Gastroesophageal sphincter (tissue), 4 donors: ENCODE results near the gene GAD2. TPM values are rescaled to one million over a fixed set of nuclear protein-coding genes. Genes with fewer than 3 reads are reported as not detected.

Source experiments
- ATAC-seq: fragments of 150-250 bp; one replicate; pipeline ENCODE4 v1.9.1; 2016; ENCODE audit warnings: mild to moderate bottlenecking, moderate library complexity
- H3K27ac ChIP-seq, 4 donors: fragments of 200-600 bp; sonication (generic) in 3 of 4; 1 replicate in 3 of 4; 2 replicates in 1 of 4; pipeline ENCODE4 v1.5.1; 2016 to 2019
- H3K27me3 ChIP-seq: fragments of 200-600 bp; sonication (generic); one replicate; pipeline ENCODE4 v1.5.1; 2019
- H3K36me3 ChIP-seq, 2 donors: fragments of 200-600 bp; sonication (generic); one replicate each; pipeline ENCODE4 v1.5.1; 2019; ENCODE audit warnings: control low read depth in 1 of 2
- H3K4me1 ChIP-seq, 3 donors: fragments of 200-600 bp; sonication (generic); 1 replicate in 2 of 3; 2 replicates in 1 of 3; pipeline ENCODE4 v1.5.1; 2016 to 2019; ENCODE audit warnings: control low read depth in 2 of 3
- H3K4me3 ChIP-seq, 2 donors: fragments of 200-600 bp; sonication (generic); one replicate each; pipeline ENCODE4 v1.5.1; 2019; ENCODE audit warnings: mild to moderate bottlenecking in 1 of 2, moderate library complexity in 1 of 2
- H3K9me3 ChIP-seq, 3 donors: fragments of 200-600 bp; sonication (generic); one replicate each; pipeline ENCODE4 v1.5.1; 2017 to 2019; ENCODE audit warnings: control low read depth in 2 of 3
- CTCF ChIP-seq, 4 experiments: fragments of 200-600 bp in 2 of 4; fragments of 450-650 bp in 2 of 4; sonication (generic) in 1 of 4; IDR thresholded peaks; one replicate each; pipeline ENCODE4 v1.5.1; 2017 to 2019; ENCODE audit warnings: antibody characterized with exemption in 4 of 4, mild to moderate bottlenecking in 2 of 4, moderate library complexity in 2 of 4
- EP300 ChIP-seq: sonication (generic); formaldehyde crosslinking; IDR thresholded peaks from one replicate; pipeline ENCODE4 v1.6.1; 2017; ENCODE audit warnings: antibody characterized with exemption, mild to moderate bottlenecking
- POLR2A ChIP-seq, 2 donors: fragments of 450-650 bp; IDR thresholded peaks; one replicate each; pipeline ENCODE4 v1.6.1; 2017; ENCODE audit warnings: antibody characterized with exemption in 2 of 2, mild to moderate bottlenecking in 2 of 2, moderate library complexity in 1 of 2
- POLR2AphosphoS5 ChIP-seq: sonication (generic); formaldehyde crosslinking; IDR thresholded peaks from one replicate; pipeline ENCODE4 v1.6.1; 2017; ENCODE audit warnings: antibody characterized with exemption
- WGBS, 2 donors: methylation state at CpG; one replicate each; pipeline ENCODE4 v1.1.5; 2018; ENCODE audit warnings: low coverage in 1 of 2; 5-methylcytosine and 5-hydroxymethylcytosine counted together
- total RNA-seq, 4 donors: library from RNA; depleted of rRNA; stranded (reverse); fragments of >200 nt; gene quantifications; one replicate each; pipeline ENCODE4 v1.1.0, GENCODE V29; 2016

Gene GAD2
- total RNA-seq, 4 donors from 2014 or later: not detected

DNA sequence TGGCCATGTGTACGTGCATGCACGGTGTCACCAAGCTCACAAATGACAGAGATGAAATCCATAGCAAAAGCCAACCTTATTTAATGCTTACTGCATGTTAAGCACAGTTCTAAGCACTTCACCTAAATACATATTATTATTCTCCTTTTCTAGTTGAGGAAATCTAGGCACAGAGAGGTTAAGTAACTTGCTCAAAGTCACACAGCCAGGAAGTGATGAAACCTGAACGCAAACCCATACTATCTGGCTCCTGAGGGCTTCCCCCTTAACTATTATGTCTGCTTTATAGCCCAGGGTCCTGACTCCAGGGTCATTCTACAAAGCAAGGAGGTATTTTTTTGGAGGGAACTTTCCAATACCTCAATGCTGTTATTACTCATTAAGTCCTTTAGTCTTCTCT, 61.7 kb downstream of the GAD2 start:
- Histone ChIP-seq H3K4me3 (no peak overlapping the region), H3K9me3 (no peaks in the 10 kb centered on the region), H3K36me3 (no peaks in the 10 kb centered on the region), H3K4me1 (no peaks in the 10 kb centered on the region), H3K27ac (no peak overlapping the region), H3K27me3 (peaks cover 10% of the 10 kb centered on the region)
- TF ChIP-seq POLR2AphosphoS5 (no peak), CTCF (IDR thresholded peaks at IDR 0.05) (no peak), POLR2A (IDR thresholded peaks at IDR 0.05) (no peak), EP300 (no peak)
- 60 to 90% methylated on average over 2 to 3 of the region's 3 CpGs for WGBS, 2 donors
- no peak for ATAC-seq

DNA sequence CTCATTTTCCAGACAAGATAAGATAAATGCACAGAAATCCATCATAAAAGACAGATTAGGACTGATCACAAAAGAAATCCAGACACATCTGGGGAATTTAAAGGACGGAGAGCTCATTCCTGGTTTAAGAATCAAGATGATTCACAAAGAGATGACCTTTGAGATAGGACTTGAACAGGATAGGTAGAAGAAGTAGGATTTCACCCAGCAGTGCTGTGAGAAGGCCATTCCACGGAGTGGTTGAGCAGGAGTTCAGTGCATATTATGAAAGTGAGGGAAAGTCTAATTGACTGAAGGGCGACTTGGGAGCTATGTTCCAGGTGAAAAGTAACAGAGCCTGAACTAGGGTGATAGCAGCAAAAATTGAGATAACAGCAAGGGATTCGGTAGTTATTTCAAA, 73.7 kb downstream of the GAD2 start:
- Histone ChIP-seq H3K36me3 (no peaks in the 10 kb centered on the region), H3K27me3 (no peaks in the 10 kb centered on the region), H3K9me3 (no peaks in the 10 kb centered on the region), H3K4me3 (no peak overlapping the region), H3K4me1 (no peaks in the 10 kb centered on the region), H3K27ac (no peak overlapping the region)
- no peak for ATAC-seq
- no peak for TF ChIP-seq POLR2A (IDR thresholded peaks at IDR 0.05)
- TF ChIP-seq EP300: no peak
- WGBS, 2 donors: 44 to 48% methylated on average over 3 to 4 of the region's 4 CpGs

DNA sequence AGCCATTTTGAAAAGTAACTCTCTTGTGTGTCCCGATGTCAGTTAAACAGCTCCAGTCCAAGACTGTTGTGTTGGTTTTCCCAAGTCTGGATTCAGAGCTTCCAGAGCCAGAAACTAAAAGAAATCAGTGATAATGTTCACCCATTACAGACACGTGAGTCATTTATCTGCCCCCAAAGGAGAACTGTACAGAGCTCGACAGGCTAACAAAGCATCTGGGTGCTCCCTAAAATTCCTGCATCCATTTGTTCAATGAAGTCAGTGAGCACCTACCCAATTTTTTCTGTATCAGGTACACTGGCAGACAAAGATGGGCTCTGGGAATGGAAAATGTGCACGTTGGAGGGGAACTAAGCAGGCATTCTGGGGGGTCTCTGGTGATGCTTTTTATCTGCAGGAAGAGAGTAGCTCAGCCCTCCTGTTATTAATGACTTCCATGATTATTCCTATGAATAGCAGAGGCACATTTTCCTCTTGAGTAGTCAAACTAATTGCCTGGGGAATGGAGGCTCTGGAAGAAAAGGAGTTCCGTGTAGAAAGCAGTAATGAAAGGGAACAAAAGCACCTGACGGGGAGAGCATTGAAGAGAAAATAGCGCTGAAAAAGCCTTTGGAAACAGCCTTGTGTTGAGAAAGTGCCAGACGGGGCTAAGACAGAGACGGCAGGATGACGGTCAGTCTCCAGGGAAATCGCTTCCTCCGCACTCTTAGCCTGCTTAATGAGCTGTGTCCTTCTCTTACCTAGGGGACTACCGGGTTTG, 75.3 kb downstream of the GAD2 start:
- TF ChIP-seq POLR2AphosphoS5 (no peak), CTCF (IDR thresholded peaks at IDR 0.05) (no peak), EP300 (no peak), POLR2A (IDR thresholded peaks at IDR 0.05) (no peak)
- Histone ChIP-seq H3K36me3 (no peaks in the 10 kb centered on the region), H3K9me3 (no peaks in the 10 kb centered on the region), H3K4me1 (no peaks in the 10 kb centered on the region), H3K4me3 (no peak overlapping the region), H3K27me3 (no peaks in the 10 kb centered on the region), H3K27ac (no peak overlapping the region)
- WGBS, 2 donors: 57 to 61% methylated on average over 12 to 13 of the region's 13 CpGs
- no peak for ATAC-seq

GRCh38 chr10:26296360-26296759, 79.8 kb downstream of the GAD2 start:
- Histone ChIP-seq H3K9me3 (no peaks in the 10 kb centered on the region), H3K27me3 (no peaks in the 10 kb centered on the region), H3K27ac (no peak overlapping the region), H3K36me3 (no peaks in the 10 kb centered on the region), H3K4me3 (no peak overlapping the region), H3K4me1 (no peaks in the 10 kb centered on the region)
- ATAC-seq: no peak
- no peak for TF ChIP-seq EP300
- no peak for TF ChIP-seq POLR2A (IDR thresholded peaks at IDR 0.05)
- no peak for TF ChIP-seq CTCF (IDR thresholded peaks at IDR 0.05)
- TF ChIP-seq POLR2AphosphoS5: no peak
- 72 to 83% methylated on average over 2 to 3 of the region's 3 CpGs for WGBS, 2 donors

GRCh38 chr10:26300001-26300400, 83.4 kb downstream of the GAD2 start:
- 13 to 39% methylated on average over 2 of the region's 2 CpGs for WGBS, 2 donors
- no peak overlapping the region for H3K4me3 ChIP-seq
- ATAC-seq: no peak
- H3K36me3 ChIP-seq: no peaks in the 10 kb centered on the region
- no peaks in the 10 kb centered on the region for H3K4me1 ChIP-seq
- H3K27me3 ChIP-seq: no peaks in the 10 kb centered on the region
- H3K9me3 ChIP-seq: no peaks in the 10 kb centered on the region
- H3K27ac ChIP-seq: no peak overlapping the region
- no peak for TF ChIP-seq CTCF (IDR thresholded peaks at IDR 0.05)
- no peak for TF ChIP-seq POLR2AphosphoS5
- TF ChIP-seq POLR2A (IDR thresholded peaks at IDR 0.05): no peak
- no peak for TF ChIP-seq EP300
